Hepatocyte (in vitro differentiated cells): ENCODE data around the gene PHF20.

Source experiments
- CTCF ChIP-seq: fragments of 200-600 bp; sonication (generic); IDR thresholded peaks from 2 replicates; pipeline ENCODE4 v1.5.1; 2016; ENCODE audit warnings: antibody characterized with exemption, mild to moderate bottlenecking; ENCODE audit not compliant: poor library complexity
- EZH2 ChIP-seq: fragments of 200-600 bp; sonication (generic); IDR thresholded peaks from 2 replicates; pipeline ENCODE4 v1.6.1; 2016; ENCODE audit warnings: antibody characterized with exemption, mild to moderate bottlenecking, borderline replicate concordance

DNA sequence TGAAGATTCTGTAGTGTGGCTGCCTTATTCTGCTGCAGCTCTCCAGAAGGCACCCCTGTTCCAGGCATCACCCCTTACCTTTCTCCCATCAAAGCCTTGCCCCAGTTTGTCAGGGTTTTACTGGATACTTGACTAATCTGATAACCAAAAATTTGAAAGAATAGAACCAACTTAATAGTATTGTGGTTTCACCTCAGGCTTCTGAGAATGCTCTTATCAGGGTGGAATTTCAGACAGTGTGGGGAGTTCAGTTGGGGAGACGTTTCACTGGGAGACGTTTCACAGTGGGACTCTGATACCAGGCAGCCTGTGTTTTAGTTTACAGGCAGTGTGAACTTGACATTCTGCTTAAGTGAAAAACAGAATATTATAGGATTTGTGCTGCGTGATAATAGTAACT, 132.0 kb downstream of the PHF20 start:
- TF ChIP-seq EZH2 (no peak), CTCF (no peak)
